H1 (cell line): ENCODE data around the gene MEF2D. TPM values are rescaled to one million over a fixed set of nuclear protein-coding genes. Genes with fewer than 3 reads are reported as not detected.

ENCODE experiments used
- CTCF ChIA-PET: fragments of 300-600 bp; sonication (Branson Sonifier 250); formaldehyde crosslinking; loops from one replicate; lab custom pipeline; 2021; ENCODE audit not compliant: partially characterized antibody; lab: Charles Lee
- POLR2A ChIA-PET: fragments of 300-600 bp; sonication (Branson Sonifier 250); formaldehyde crosslinking; loops from one replicate; lab custom pipeline; 2021; ENCODE audit warnings: inconsistent platforms; ENCODE audit not compliant: partially characterized antibody; lab: Charles Lee
- DNase-seq, 2 experiments: peaks; one replicate each; pipeline versions ENCODE4 v3.0.0 to v3.0.0-alpha.2; 2010 to 2022; ENCODE audit warnings: low spot score in 2 of 2, low read depth in 1 of 2, mixed read lengths in 1 of 2
- FAIRE-seq: peaks from 2 replicates; lab custom pipeline; 2011; peaks lifted over from hg19 to GRCh38; lab: Jason Lieb, UNC
- H2AFZ ChIP-seq: 2 replicates; pipeline ENCODE4 v1.8.1; 2012; ENCODE audit warnings: low read length, inconsistent platforms
- H2AK5ac ChIP-seq: 2 replicates; pipeline ENCODE4 v1.6.1; 2013; ENCODE audit warnings: low read depth, low read length
- H2BK120ac ChIP-seq: replicated peaks from 2 replicates; pipeline ENCODE3; 2013; ENCODE audit warnings: low read depth, low read length, inconsistent platforms
- H2BK12ac ChIP-seq: 2 replicates; pipeline ENCODE4 v1.6.1; 2013; ENCODE audit warnings: low read depth, low read length
- H2BK15ac ChIP-seq: 2 replicates; pipeline ENCODE4 v1.6.1; 2013; ENCODE audit warnings: low read length
- H2BK20ac ChIP-seq: 2 replicates; pipeline ENCODE4 v1.6.1; 2013; ENCODE audit warnings: low read length
- H2BK5ac ChIP-seq: 2 replicates; pipeline ENCODE4 v1.6.1; 2013; ENCODE audit warnings: low read depth, low read length
- H3K14ac ChIP-seq: 2 replicates; pipeline ENCODE4 v1.6.1; 2013; ENCODE audit warnings: inconsistent platforms; ENCODE audit not compliant: insufficient read length
- H3K18ac ChIP-seq: 2 replicates; pipeline ENCODE4 v1.6.1; 2013; ENCODE audit warnings: low read length; ENCODE audit errors: extremely low read depth
- H3K23ac ChIP-seq: 2 replicates; pipeline ENCODE4 v1.6.1; 2013; ENCODE audit warnings: inconsistent platforms; ENCODE audit not compliant: insufficient read length
- H3K23me2 ChIP-seq: 2 replicates; pipeline ENCODE4 v1.6.1; 2013; ENCODE audit warnings: low read depth, low read length
- H3K27ac ChIP-seq: 2 replicates; pipeline ENCODE4 v1.6.1; 2011; ENCODE audit warnings: low read depth, low read length, inconsistent platforms
- H3K27me3 ChIP-seq, 4 experiments: replicated peaks in 1 of 4; 1 replicate in 1 of 4; 2 replicates in 3 of 4; pipeline versions ENCODE4 v1.6.1 to v1.8.1; 2011 to 2013; ENCODE audit warnings: low read length in 3 of 4, mild to moderate bottlenecking in 3 of 4, inconsistent platforms in 2 of 4, mixed read lengths in 2 of 4, moderate library complexity in 1 of 4; ENCODE audit not compliant: control insufficient read depth in 3 of 4, insufficient read depth in 3 of 4; ENCODE audit errors: extremely low read depth in 1 of 4
- H3K36me3 ChIP-seq, 4 experiments: 2 replicates each; pipeline versions ENCODE4 v1.6.1 to v1.8.1; 2011 to 2013; ENCODE audit warnings: mild to moderate bottlenecking in 4 of 4, low read length in 3 of 4, moderate library complexity in 2 of 4, control low read depth in 1 of 4, inconsistent platforms in 1 of 4; ENCODE audit not compliant: insufficient read depth in 4 of 4, control insufficient read depth in 2 of 4
- H3K4ac ChIP-seq: replicated peaks from 2 replicates; pipeline ENCODE3; 2013; ENCODE audit warnings: low read length, low read depth, mixed read lengths, inconsistent platforms; ENCODE audit not compliant: insufficient read length
- H3K4me1 ChIP-seq, 4 experiments: replicated peaks in 1 of 4; 1 replicate in 1 of 4; 2 replicates in 3 of 4; pipeline versions ENCODE4 v1.6.1 to v1.8.1; 2011 to 2013; ENCODE audit warnings: low read length in 3 of 4, inconsistent platforms in 2 of 4, mixed read lengths in 1 of 4; ENCODE audit not compliant: insufficient read depth in 4 of 4, control insufficient read depth in 3 of 4
- H3K4me2 ChIP-seq, 2 experiments: 2 replicates each; pipeline versions ENCODE4 v1.6.1 to v1.8.1; 2011 to 2013; ENCODE audit warnings: low read depth in 2 of 2, low read length in 2 of 2, control low read depth in 1 of 2, inconsistent platforms in 1 of 2, mild to moderate bottlenecking in 1 of 2; ENCODE audit not compliant: insufficient read depth in 1 of 2
- H3K4me3 ChIP-seq, 4 experiments: fragments of 200-600, 300-600 bp in 1 of 4; sonication (generic), shearing (Covaris generic), sonication (Bioruptor Twin) in 1 of 4; 2 replicates each; pipeline versions ENCODE4 v1.5.1 to v1.8.1; 2011 to 2016; ENCODE audit warnings: low read length in 4 of 4, low read depth in 3 of 4, control low read depth in 2 of 4, inconsistent platforms in 2 of 4, mild to moderate bottlenecking in 2 of 4, mixed read lengths in 1 of 4, moderate library complexity in 1 of 4; ENCODE audit not compliant: insufficient read depth in 2 of 4; ENCODE audit errors: extremely low read depth in 1 of 4
- H3K56ac ChIP-seq: replicated peaks from 2 replicates; pipeline ENCODE3; 2013; ENCODE audit warnings: low read depth, mild to moderate bottlenecking, mixed read lengths, low read length, inconsistent platforms; ENCODE audit not compliant: insufficient read length
- H3K79me1 ChIP-seq: 2 replicates; pipeline ENCODE4 v1.6.1; 2013; ENCODE audit warnings: low read depth, low read length, control low read depth
- H3K79me2 ChIP-seq, 2 experiments: 2 replicates each; pipeline versions ENCODE4 v1.6.1 to v1.8.1; 2012 to 2013; ENCODE audit warnings: low read length in 2 of 2, mild to moderate bottlenecking in 2 of 2, inconsistent platforms in 1 of 2; ENCODE audit not compliant: insufficient read depth in 2 of 2, control insufficient read depth in 1 of 2
- H3K9ac ChIP-seq, 4 experiments: replicated peaks in 1 of 4; 1 replicate in 1 of 4; 2 replicates in 3 of 4; pipeline versions ENCODE4 v1.6.1 to v1.8.1; 2011 to 2013; ENCODE audit warnings: low read depth in 3 of 4, low read length in 3 of 4, control low read depth in 2 of 4, mild to moderate bottlenecking in 2 of 4, moderate library complexity in 2 of 4, inconsistent platforms in 1 of 4; ENCODE audit errors: extremely low read depth in 1 of 4
- H3K9me3 ChIP-seq, 2 experiments: 2 replicates each; pipeline versions ENCODE4 v1.6.1 to v1.8.1; 2012 to 2013; ENCODE audit warnings: mild to moderate bottlenecking in 2 of 2, moderate library complexity in 2 of 2, control low read depth in 1 of 2, inconsistent platforms in 1 of 2, low read depth in 1 of 2, low read length in 1 of 2, mixed read lengths in 1 of 2; ENCODE audit not compliant: insufficient read depth in 2 of 2
- H4K20me1 ChIP-seq, 2 experiments: replicated peaks in 1 of 2; 2 replicates each; pipeline versions ENCODE3 to v1.8.1; 2011 to 2013; ENCODE audit warnings: inconsistent platforms in 2 of 2, low read length in 2 of 2, mild to moderate bottlenecking in 1 of 2; ENCODE audit not compliant: insufficient read depth in 2 of 2, control insufficient read depth in 1 of 2
- H4K5ac ChIP-seq: 2 replicates; pipeline ENCODE4 v1.6.1; 2013; ENCODE audit warnings: low read length, low read depth, mixed read lengths, inconsistent platforms; ENCODE audit not compliant: insufficient read length
- H4K8ac ChIP-seq: 2 replicates; pipeline ENCODE4 v1.8.0; 2013; ENCODE audit warnings: mild to moderate bottlenecking, moderate library complexity, low read length, inconsistent platforms; ENCODE audit not compliant: insufficient read depth; ENCODE audit errors: extremely low read depth
- H4K91ac ChIP-seq: replicated peaks from 2 replicates; pipeline ENCODE3; 2013; ENCODE audit warnings: low read length, mixed read lengths, inconsistent platforms; ENCODE audit not compliant: insufficient read length
- CTCF ChIP-seq, 3 experiments: IDR thresholded peaks; 1 replicate in 2 of 3; 2 replicates in 1 of 3; pipeline versions ENCODE4 v1.5.1 to v1.6.1; 2011; ENCODE audit warnings: low read length in 3 of 3, mild to moderate bottlenecking in 3 of 3, inconsistent platforms in 2 of 3, low read depth in 1 of 3, moderate library complexity in 1 of 3; ENCODE audit not compliant: insufficient read depth in 1 of 3; ENCODE audit errors: control extremely low read depth in 1 of 3
- KDM5A ChIP-seq: fragments of 200-600 bp; IDR thresholded peaks from 2 replicates; pipeline ENCODE4 v1.7.1; 2012; ENCODE audit warnings: mild to moderate bottlenecking, low read length, inconsistent platforms, mixed read lengths
- MAFK ChIP-seq: IDR thresholded peaks from 2 replicates; pipeline ENCODE4 v1.6.1; 2012; ENCODE audit warnings: low read depth, mild to moderate bottlenecking, improper control_type of control experiment, low read length
- NRF1 ChIP-seq: IDR thresholded peaks from 2 replicates; pipeline ENCODE4 v1.6.1; 2011; ENCODE audit warnings: mild to moderate bottlenecking, low read depth, low read length, improper control_type of control experiment
- PHF8 ChIP-seq: fragments of 200-600 bp; sonication (generic); conservative IDR thresholded peaks from 2 replicates; pipeline ENCODE4 v1.7.1; 2012; ENCODE audit warnings: low read depth, mild to moderate bottlenecking, inconsistent platforms, low read length, moderate library complexity
- RBBP5 ChIP-seq: IDR thresholded peaks from 2 replicates; pipeline ENCODE4 v1.7.1; 2012; ENCODE audit warnings: low read depth, mild to moderate bottlenecking, inconsistent platforms, low read length, moderate library complexity, borderline replicate concordance
- RFX5 ChIP-seq: IDR thresholded peaks from 2 replicates; pipeline ENCODE4 v1.6.1; 2011; ENCODE audit warnings: low read depth, low read length, improper control_type of control experiment, borderline replicate concordance
- RXRA ChIP-seq: IDR thresholded peaks from 2 replicates; pipeline ENCODE4 v1.6.1; 2011; ENCODE audit warnings: low read depth, mild to moderate bottlenecking, low read length, moderate library complexity; ENCODE audit not compliant: insufficient read depth
- SIRT6 ChIP-seq: IDR thresholded peaks from one replicate; pipeline ENCODE4 v1.7.1; 2012; ENCODE audit warnings: low read length, inconsistent platforms
- SIX5 ChIP-seq: IDR thresholded peaks from 2 replicates; pipeline ENCODE4 v1.6.1; 2011; ENCODE audit warnings: mild to moderate bottlenecking, low read depth, low read length
- SP2 ChIP-seq: IDR thresholded peaks from 2 replicates; pipeline ENCODE4 v1.6.1; 2012; ENCODE audit warnings: mild to moderate bottlenecking, low read length, inconsistent platforms
- WGBS, 2 experiments: shearing (Covaris generic) in 1 of 2; methylation state at CpG; one replicate each; pipeline versions ENCODE4 v1.1.6 to v1.1.7; 2013 to 2015; ENCODE audit warnings: low lambda C conversion rate in 2 of 2, mixed read lengths in 2 of 2, inconsistent platforms in 1 of 2, low coverage in 1 of 2, missing lambda C conversion rate in 1 of 2; ENCODE audit not compliant: insufficient replicate concordance in 2 of 2, insufficient coverage in 1 of 2, insufficient read length in 1 of 2; ENCODE audit errors: extremely low coverage in 1 of 2, missing lambda C conversion rate in 1 of 2; 5-methylcytosine and 5-hydroxymethylcytosine counted together
- polyA plus RNA-seq, 7 experiments: library from polyadenylated mRNA; depleted of rRNA in 3 of 7; stranded (reverse) in 5 of 7; unstranded in 2 of 7; fragments of >200 nt in 5 of 7; fragments of 200-250 nt in 2 of 7; gene quantifications; 1 replicate in 5 of 7; 2 replicates in 1 of 7; 4 replicates in 1 of 7; pipeline versions ENCODE4 v1.2.1 to v1.2.3, GENCODE V29; 2011 to 2013; ENCODE audit warnings: missing spikeins in 2 of 7, mixed read lengths in 2 of 7
- total RNA-seq: library from RNA; stranded (reverse); fragmentation: NEBNext Ultra II Directional; extraction: Animal tissue kit (Norgen Biotek cat#: 25700); gene quantifications from 2 replicates; pipeline ENCODE4 v1.2.1, GENCODE V29; 2021

MEF2D gene
- total and polyA plus RNA-seq, 2 of the 8 experiments (the other 6 are each of a cell fraction or from before 2014, with no cell fraction given), result 17.3 to 20.3 TPM

GRCh38 chr1:156481527-156481926 lies 19.0 kb downstream of the MEF2D start:
- DNase-seq, result no peak
- CTCF ChIA-PET, result interaction anchor here (0.8 to 9.3 kb wide), 21 partner anchors 12 to 120 kb away, joined by 3 to 236 read pairs (median 7); partner anchors contain the start of genes GPATCH4 and MEF2D
- H2AK5ac ChIP-seq, result no peak overlapping the region
- H3K23ac ChIP-seq, result no peak overlapping the region
- no peak for FAIRE-seq
- no peaks in the 10 kb centered on the region for H3K27me3 ChIP-seq
- H2BK20ac ChIP-seq, result no peak overlapping the region
- peaks cover 0 to 15% (median 11%) of the 10 kb centered on the region in 4 experiments; a peak in 6 of 7 replicates for H3K4me1 ChIP-seq
- H3K27ac ChIP-seq, result no peak overlapping the region
- no peak overlapping the region for H4K91ac ChIP-seq
- no peak overlapping the region for H2BK5ac ChIP-seq
- H2BK120ac ChIP-seq, result no peak overlapping the region
- H4K20me1 ChIP-seq, result peaks cover 3 to 5% of the 10 kb centered on the region in 2 experiments
- 87% methylated on average over 5 of the region's 5 CpGs; no CpG with 5 or more reads in 1 of the 2 experiments for WGBS, 2 experiments
- H4K8ac ChIP-seq, result peak overlapping the region; percentile 63; the same call in 1 of the 2 replicates
- H2AFZ ChIP-seq, result no peak overlapping the region
- H3K14ac ChIP-seq, result no peak overlapping the region
- no peak overlapping the region for H3K56ac ChIP-seq
- H3K18ac ChIP-seq, result no peak overlapping the region
- no peak overlapping the region for H3K4me3 ChIP-seq
- POLR2A ChIA-PET, result interaction anchor here (1.0 to 16.1 kb wide), 6 partner anchors 7 to 120 kb away, joined by 3 to 166 read pairs (median 4); partner anchors contain the start of genes GPATCH4 and MEF2D
- H3K4me2 ChIP-seq, result no peak overlapping the region; a peak in 1 of 4 replicates
- no peak overlapping the region for H4K5ac ChIP-seq
- peaks cover 3 to 20% (median 11%) of the 10 kb centered on the region in 4 experiments; a peak in 7 of 8 replicates for H3K36me3 ChIP-seq
- no peak overlapping the region for H3K9ac ChIP-seq
- H3K9me3 ChIP-seq, result no peaks in the 10 kb centered on the region
- no peak overlapping the region for H3K4ac ChIP-seq
- H3K23me2 ChIP-seq, result no peaks in the 10 kb centered on the region
- H2BK12ac ChIP-seq, result no peak overlapping the region; the same call in 1 of the 2 replicates
- peaks cover 0 to 10% of the 10 kb centered on the region in 2 experiments; a peak in 1 of 4 replicates for H3K79me2 ChIP-seq
- peaks cover 6% of the 10 kb centered on the region for H3K79me1 ChIP-seq
- H2BK15ac ChIP-seq, result no peak overlapping the region
- TF ChIP-seq RXRA (no peak), PHF8 (no peak), MAFK (no peak), CTCF (IDR thresholded peaks at IDR 0.05; ENCODE audit: control extremely low read depth in 1 of 3, insufficient read depth in 1 of 3, low read depth in 1 of 3, low read length in 3 of 3) (no peak), SIX5 (no peak), RBBP5 (no peak), NRF1 (no peak), SIRT6 (no peak), SP2 (no peak), KDM5A (no peak), RFX5 (no peak)
